ENCODE data around the gene ANKMY1. TPM values are rescaled to one million over a fixed set of nuclear protein-coding genes. Genes with fewer than 3 reads are reported as not detected.
A peak's percentile ranks its signal among the peaks of the same experiment; 100 is the strongest.

ANKMY1 gene
- total RNA-seq, 2 experiments from 2014 or later: 25.7 to 26.2 TPM

- intact Hi-C loops (cut with DNase I, micrococcal nuclease): loop anchor here (10.0 kb wide), 3 partner anchors 46 to 216 kb away; partner anchors contain the start of genes DUSP28 (in 1 of the 2) and RNPEPL1 (in 1 of the 2)
- peaks cover 19% of the 10 kb centered on the region for H3K36me3 Mint-ChIP-seq (ENCODE audit: low read depth)
- no peak overlapping the region for H3K27ac Mint-ChIP-seq
- Histone ChIP-seq H3K4me3 (ENCODE audit: low read length) (no peak overlapping the region), H3K4me1 (ENCODE audit: insufficient read depth, low read length) (peaks cover 8% of the 10 kb centered on the region), H3K27ac (ENCODE audit: low read depth in 1 of 2, low read length in 2 of 2) (no peak overlapping the region), H3K9me3 (ENCODE audit: control insufficient read depth in 1 of 2, insufficient read depth in 1 of 2, low read length in 2 of 2) (peaks cover 0 to 10% of the 10 kb centered on the region in 2 experiments), H3K36me3 (ENCODE audit: insufficient read depth, low read length) (peaks cover 23% of the 10 kb centered on the region), H3K27me3 (ENCODE audit: control insufficient read depth in 1 of 2, insufficient read depth in 2 of 2, low read length in 2 of 2) (no peaks in the 10 kb centered on the region)
- POLR2A ChIA-PET: no interaction called here
- DNase-seq (no peak), ATAC-seq (ENCODE audit: poor library complexity) (no peak)
- no peak overlapping the region for H3K4me3 Mint-ChIP-seq
- TF ChIP-seq CTCF (IDR thresholded peaks at IDR 0.05): no peak
- H3K4me1 Mint-ChIP-seq (ENCODE audit: low read depth): peaks cover 3% of the 10 kb centered on the region
- H3K9me3 Mint-ChIP-seq: no peaks in the 10 kb centered on the region
- CTCF ChIA-PET: no interaction called here
- no peaks in the 10 kb centered on the region for H3K27me3 Mint-ChIP-seq
These were observed 38.8 kb downstream of the ANKMY1 start for GRCh38 chr2:240518981-240519380.

GRCh38 chr2:240517342-240517741, 40.4 kb downstream of the ANKMY1 start:
- H3K9me3 ChIP-seq (ENCODE audit: control insufficient read depth in 1 of 2, insufficient read depth in 1 of 2, low read length in 2 of 2): peaks cover 0 to 4% of the 10 kb centered on the region in 2 experiments
- DNase-seq (no peak), ATAC-seq (ENCODE audit: poor library complexity) (no peak)
- ChIA-PET POLR2A (no interaction called here), CTCF (no interaction called here)
- H3K27ac ChIP-seq (ENCODE audit: low read depth in 1 of 2, low read length in 2 of 2): no peak overlapping the region
- no peak for TF ChIP-seq CTCF (IDR thresholded peaks at IDR 0.05)
- Mint-ChIP-seq H3K9me3 (no peaks in the 10 kb centered on the region), H3K36me3 (ENCODE audit: low read depth) (peaks cover 10% of the 10 kb centered on the region), H3K27me3 (no peaks in the 10 kb centered on the region), H3K27ac (no peak overlapping the region), H3K4me1 (ENCODE audit: low read depth) (peaks cover 6% of the 10 kb centered on the region), H3K4me3 (no peak overlapping the region)
- intact Hi-C loops (cut with DNase I, micrococcal nuclease): loop anchor here (10.0 kb wide), 3 partner anchors 47 to 217 kb away; partner anchors contain the start of genes DUSP28 (in 1 of the 2) and RNPEPL1 (in 1 of the 2)
- peaks cover 15% of the 10 kb centered on the region for H3K4me1 ChIP-seq (ENCODE audit: insufficient read depth, low read length)
- no peaks in the 10 kb centered on the region for H3K27me3 ChIP-seq (ENCODE audit: control insufficient read depth in 1 of 2, insufficient read depth in 2 of 2, low read length in 2 of 2)
- no peak overlapping the region for H3K4me3 ChIP-seq (ENCODE audit: low read length)
- peaks cover 12% of the 10 kb centered on the region for H3K36me3 ChIP-seq (ENCODE audit: insufficient read depth, low read length)

GRCh38 chr2:240514631-240515030, 43.2 kb downstream of the ANKMY1 start:
- peaks cover 6% of the 10 kb centered on the region for H3K4me1 Mint-ChIP-seq (ENCODE audit: low read depth)
- H3K9me3 ChIP-seq (ENCODE audit: control insufficient read depth in 1 of 2, insufficient read depth in 1 of 2, low read length in 2 of 2): no peaks in the 10 kb centered on the region
- intact Hi-C loops (cut with DNase I, micrococcal nuclease): loop anchor here (1.0 to 10.0 kb wide), 8 partner anchors 43 to 326 kb away; partner anchors contain the start of genes ANKMY1 (in 1 of the 2), CAPN10 (in 1 of the 2), DUSP28 (in 1 of the 2) and RNPEPL1 (in 1 of the 2)
- no peak for TF ChIP-seq CTCF (IDR thresholded peaks at IDR 0.05)
- no peaks in the 10 kb centered on the region for H3K9me3 Mint-ChIP-seq
- DNase-seq (peak in 1 of 14 experiments; percentile 13), ATAC-seq (ENCODE audit: poor library complexity) (no peak)
- H3K27ac ChIP-seq (ENCODE audit: low read depth in 1 of 2, low read length in 2 of 2): no peak overlapping the region
- peaks cover 22% of the 10 kb centered on the region for H3K36me3 ChIP-seq (ENCODE audit: insufficient read depth, low read length)
- ChIA-PET POLR2A (interaction anchor here (0.8 to 2.0 kb wide), 5 partner anchors 46 to 72 kb away, joined by 3 to 18 read pairs (median 7); partner anchors contain the start of genes CAPN10, DUSP28 and RNPEPL1), CTCF (interaction anchor here (1.0 to 1.6 kb wide), 3 partner anchors 46 to 106 kb away, joined by 8 to 31 read pairs (median 10); partner anchors contain the start of gene DUSP28)
- no peak overlapping the region for H3K27ac Mint-ChIP-seq
- peaks cover 6% of the 10 kb centered on the region for H3K36me3 Mint-ChIP-seq (ENCODE audit: low read depth)
- H3K4me3 ChIP-seq (ENCODE audit: low read length): no peak overlapping the region
- no peaks in the 10 kb centered on the region for H3K27me3 ChIP-seq (ENCODE audit: control insufficient read depth in 1 of 2, insufficient read depth in 2 of 2, low read length in 2 of 2)
- no peaks in the 10 kb centered on the region for H3K27me3 Mint-ChIP-seq
- H3K4me3 Mint-ChIP-seq: no peak overlapping the region
- peaks cover 15% of the 10 kb centered on the region for H3K4me1 ChIP-seq (ENCODE audit: insufficient read depth, low read length)
